Astrocyte (in vitro differentiated cells and primary cell): ENCODE results near the gene GPRIN1. TPM values are rescaled to one million over a fixed set of nuclear protein-coding genes. Genes with fewer than 3 reads are reported as not detected.
A peak's percentile ranks its signal among the peaks of the same experiment; 100 is the strongest.

Experiments used
- DNase-seq: peaks from one replicate; pipeline ENCODE4 v3.0.0-alpha.2; 2010; ENCODE audit warnings: low read depth
- FAIRE-seq: peaks from 2 replicates; lab custom pipeline; 2011; peaks lifted over from hg19 to GRCh38; lab: Jason Lieb, UNC
- H2AFZ ChIP-seq: 2 replicates; pipeline ENCODE4 v1.6.0; 2012; ENCODE audit warnings: low read depth, low read length, inconsistent platforms
- H3K27ac ChIP-seq: 2 replicates; pipeline ENCODE4 v1.5.1; 2011; ENCODE audit warnings: low read depth, low read length, inconsistent platforms
- H3K27me3 ChIP-seq: 2 replicates; pipeline ENCODE4 v1.6.0; 2011; ENCODE audit warnings: low read length, inconsistent platforms; ENCODE audit not compliant: insufficient read depth
- H3K36me3 ChIP-seq: 2 replicates; pipeline ENCODE4 v1.5.1; 2011; ENCODE audit warnings: low read length, inconsistent platforms; ENCODE audit not compliant: insufficient read depth
- H3K4me1 ChIP-seq: 2 replicates; pipeline ENCODE4 v1.5.1; 2011; ENCODE audit warnings: low read length, inconsistent platforms; ENCODE audit not compliant: insufficient read depth
- H3K4me2 ChIP-seq: 2 replicates; pipeline ENCODE4 v1.6.0; 2012; ENCODE audit warnings: low read length, inconsistent platforms
- H3K4me3 ChIP-seq: 2 replicates; pipeline ENCODE4 v1.5.1; 2011; ENCODE audit warnings: low read depth, mild to moderate bottlenecking, low read length, inconsistent platforms; ENCODE audit not compliant: insufficient read depth
- H3K79me2 ChIP-seq: 2 replicates; pipeline ENCODE4 v1.6.0; 2012; ENCODE audit warnings: mild to moderate bottlenecking, low read length, inconsistent platforms; ENCODE audit not compliant: insufficient read depth
- H3K9ac ChIP-seq: 2 replicates; pipeline ENCODE4 v1.6.0; 2012; ENCODE audit warnings: mild to moderate bottlenecking, low read length, inconsistent platforms
- H3K9me3 ChIP-seq: 2 replicates; pipeline ENCODE4 v1.5.1; 2012; ENCODE audit warnings: low read depth, mild to moderate bottlenecking, low read length, inconsistent platforms; ENCODE audit not compliant: insufficient read depth
- H4K20me1 ChIP-seq: 2 replicates; pipeline ENCODE4 v1.6.0; 2012; ENCODE audit warnings: low read length, inconsistent platforms; ENCODE audit not compliant: insufficient read depth
- H3K27ac Mint-ChIP-seq: one replicate; pipeline ENCODE4 v1.8.0; 2021; ENCODE audit warnings: mild to moderate bottlenecking, mixed read lengths; ENCODE audit not compliant: unreplicated experiment
- H3K27me3 Mint-ChIP-seq: one replicate; pipeline ENCODE4 v1.8.0; 2021; ENCODE audit warnings: low read depth, mixed read lengths; ENCODE audit not compliant: unreplicated experiment
- H3K36me3 Mint-ChIP-seq: one replicate; pipeline ENCODE4 v1.8.0; 2021; ENCODE audit warnings: low read depth, mixed read lengths; ENCODE audit not compliant: unreplicated experiment
- H3K4me1 Mint-ChIP-seq: one replicate; pipeline ENCODE4 v1.8.0; 2021; ENCODE audit warnings: low read depth, mixed read lengths; ENCODE audit not compliant: unreplicated experiment
- H3K4me3 Mint-ChIP-seq: one replicate; pipeline ENCODE4 v1.8.0; 2021; ENCODE audit warnings: mild to moderate bottlenecking, moderate library complexity, mixed read lengths; ENCODE audit not compliant: unreplicated experiment
- H3K9me3 Mint-ChIP-seq: one replicate; pipeline ENCODE4 v1.8.0; 2021; ENCODE audit warnings: mild to moderate bottlenecking, mixed read lengths; ENCODE audit not compliant: unreplicated experiment
- CTCF ChIP-seq: IDR thresholded peaks from 2 replicates; pipeline ENCODE4 v1.5.1; 2011; ENCODE audit warnings: low read depth, mild to moderate bottlenecking, inconsistent platforms, low read length, moderate library complexity; ENCODE audit not compliant: insufficient read depth
- EZH2 ChIP-seq: IDR thresholded peaks from 2 replicates; pipeline ENCODE4 v1.6.1; 2012; ENCODE audit warnings: mild to moderate bottlenecking, low read length, inconsistent platforms; ENCODE audit not compliant: insufficient read depth
- total RNA-seq: library from RNA; stranded (reverse); gene quantifications from 2 replicates; pipeline ENCODE4 v1.2.1, GENCODE V29; 2021

GPRIN1 gene
- total RNA-seq, 1 donor from 2014 or later, result 6.8 TPM

- Mint-ChIP-seq H3K9me3 (peaks cover 4% of the 10 kb centered on the region), H3K4me1 (peaks cover 31% of the 10 kb centered on the region), H3K4me3 (no peak overlapping the region), H3K27ac (no peak overlapping the region), H3K36me3 (peaks cover 4% of the 10 kb centered on the region), H3K27me3 (peaks cover 52% of the 10 kb centered on the region)
- H3K4me3 ChIP-seq, result no peak overlapping the region
- H3K27me3 ChIP-seq, result peaks cover 34% of the 10 kb centered on the region
- no peaks in the 10 kb centered on the region for H3K9me3 ChIP-seq
- H2AFZ ChIP-seq, result no peak overlapping the region
- no peak for FAIRE-seq
- no peak for TF ChIP-seq EZH2
- TF ChIP-seq CTCF, result no peak
- H3K36me3 ChIP-seq, result no peaks in the 10 kb centered on the region
- no peaks in the 10 kb centered on the region for H3K79me2 ChIP-seq
- H3K4me2 ChIP-seq, result no peak overlapping the region
- peaks cover 22% of the 10 kb centered on the region for H3K4me1 ChIP-seq
- DNase-seq, result no peak
- H3K27ac ChIP-seq, result no peak overlapping the region
- H3K9ac ChIP-seq, result no peak overlapping the region
- H4K20me1 ChIP-seq, result no peaks in the 10 kb centered on the region
Observed at GRCh38 chr5:176624142-176624541, 14.2 kb upstream of the GPRIN1 start.

DNA sequence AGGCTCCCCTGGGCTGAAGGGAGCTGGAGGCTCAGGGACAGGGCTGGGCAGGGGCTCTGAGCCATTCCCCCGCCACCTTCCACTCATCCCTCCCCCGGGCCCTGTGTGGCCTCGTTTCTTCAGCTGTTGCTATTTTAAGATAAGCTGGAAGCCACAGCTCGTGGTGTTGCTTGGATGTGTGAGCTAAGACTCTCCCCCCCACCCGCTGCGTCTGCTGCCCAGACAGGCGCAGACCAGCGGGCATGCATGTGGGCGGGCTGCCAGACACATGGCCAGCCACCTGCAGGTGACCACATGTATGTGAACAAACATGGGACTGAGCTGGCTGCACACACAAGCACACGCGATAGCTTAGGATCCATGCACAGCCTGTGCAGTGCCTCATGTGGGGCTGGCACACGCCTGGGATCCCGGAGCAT, 11.7 kb upstream of the GPRIN1 start:
- Histone ChIP-seq H4K20me1 (no peaks in the 10 kb centered on the region), H3K27me3 (peaks cover 30% of the 10 kb centered on the region), H3K79me2 (no peaks in the 10 kb centered on the region), H3K27ac (no peak overlapping the region), H3K36me3 (no peaks in the 10 kb centered on the region), H3K9me3 (no peaks in the 10 kb centered on the region), H3K4me2 (no peak overlapping the region), H3K9ac (no peak overlapping the region), H2AFZ (no peak overlapping the region), H3K4me1 (peaks cover 27% of the 10 kb centered on the region), H3K4me3 (no peak overlapping the region)
- Mint-ChIP-seq H3K27ac (no peak overlapping the region), H3K4me3 (no peak overlapping the region), H3K27me3 (peaks cover 42% of the 10 kb centered on the region), H3K4me1 (peaks cover 25% of the 10 kb centered on the region), H3K9me3 (peaks cover 4% of the 10 kb centered on the region), H3K36me3 (peaks cover 2% of the 10 kb centered on the region)
- DNase-seq (peak; percentile 44), FAIRE-seq (no peak)
- TF ChIP-seq EZH2, result no peak
- TF ChIP-seq CTCF, result no peak

DNA sequence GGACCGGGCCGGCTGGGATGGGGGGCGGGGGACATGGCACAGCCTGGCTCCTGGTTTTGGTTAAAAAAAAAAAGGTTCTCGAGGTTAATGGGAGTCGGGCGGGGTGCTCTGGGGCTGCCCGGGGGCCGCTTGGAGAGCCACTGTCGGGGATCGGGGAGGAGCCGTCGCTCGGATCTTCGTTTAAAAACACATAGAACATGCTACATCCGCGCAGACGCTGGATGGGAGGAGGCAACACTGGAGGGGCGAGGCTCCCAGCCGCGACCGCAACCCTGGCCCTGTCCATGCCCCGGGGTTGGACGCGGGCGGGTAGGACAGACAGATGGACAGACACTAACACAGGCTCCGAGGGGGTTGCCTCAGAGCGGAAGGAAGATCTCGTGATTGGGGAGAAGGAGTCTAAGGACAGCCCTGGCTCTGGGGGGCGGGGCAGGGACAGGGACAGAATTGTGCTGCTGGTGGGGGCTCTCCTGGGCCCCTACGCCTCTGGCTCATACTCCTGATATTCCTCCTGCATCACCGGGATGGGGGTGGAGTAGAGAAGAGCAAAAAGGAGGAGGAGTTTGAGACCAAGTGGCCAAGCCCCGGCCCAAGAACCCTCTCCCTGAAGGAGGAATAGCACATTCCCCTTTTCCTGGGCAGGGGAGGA, 10.5 kb upstream of the GPRIN1 start:
- H3K4me3 ChIP-seq, result peak overlapping the region; percentile 29

More for the DNA sequence above, 10.5 kb upstream of the GPRIN1 start:
- Mint-ChIP-seq H3K9me3 (peaks cover 4% of the 10 kb centered on the region), H3K4me3 (peak overlapping the region; percentile 50), H3K36me3 (no peaks in the 10 kb centered on the region), H3K4me1 (peaks cover 33% of the 10 kb centered on the region), H3K27ac (no peak overlapping the region), H3K27me3 (peaks cover 35% of the 10 kb centered on the region)
- H3K27me3 ChIP-seq, result peaks cover 27% of the 10 kb centered on the region
- no peaks in the 10 kb centered on the region for H4K20me1 ChIP-seq
- no peak overlapping the region for H3K27ac ChIP-seq
- no peak for FAIRE-seq
- H2AFZ ChIP-seq, result peak overlapping the region; percentile 27
- TF ChIP-seq EZH2 (peak; percentile 52), CTCF (no peak)
- no peak overlapping the region for H3K9ac ChIP-seq
- no peak for DNase-seq
- no peaks in the 10 kb centered on the region for H3K9me3 ChIP-seq
- H3K4me2 ChIP-seq, result peak overlapping the region; percentile 79
- H3K36me3 ChIP-seq, result no peaks in the 10 kb centered on the region
- peaks cover 33% of the 10 kb centered on the region for H3K4me1 ChIP-seq
- H3K79me2 ChIP-seq, result no peaks in the 10 kb centered on the region
